22Rv1 (cell line): ENCODE measurements around the gene TYW1.

Experiments
- ZFX ChIP-seq: fragments of 450-650 bp; IDR thresholded peaks from 2 replicates; pipeline ENCODE4 v1.6.1; 2017; ENCODE audit warnings: antibody characterized with exemption, borderline replicate concordance
- TF ChIP-seq, protein P1 (sequence below): fragments of 450-650 bp; IDR thresholded peaks from 2 replicates; pipeline ENCODE4 v1.5.1; 2017; ENCODE audit warnings: mild to moderate bottlenecking

DNA sequence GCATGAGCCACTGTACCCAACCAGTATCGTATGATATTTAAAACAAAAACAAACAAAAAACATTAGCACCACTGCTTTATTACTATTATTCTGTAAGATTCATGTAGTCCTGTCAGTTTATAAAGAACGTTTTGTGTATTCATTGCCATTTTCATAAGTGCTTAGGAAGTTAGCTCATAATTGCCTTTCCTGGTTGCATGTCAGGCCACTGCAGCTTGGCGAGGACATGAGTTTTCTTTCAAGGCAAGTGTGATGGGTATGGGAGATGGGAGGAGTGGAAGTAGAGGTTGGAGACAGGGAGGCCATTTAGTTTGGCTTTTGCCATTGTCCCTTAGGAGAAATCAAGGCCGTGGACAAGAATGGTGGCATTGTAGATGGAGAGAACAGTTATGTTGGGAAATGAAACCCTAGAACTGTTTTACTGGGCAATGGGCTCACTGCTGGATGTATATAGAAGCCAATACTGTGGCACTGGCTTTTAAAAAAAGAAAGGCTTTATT lies 48.9 kb downstream of the TYW1 start:
- TF ChIP-seq, protein P1, sequence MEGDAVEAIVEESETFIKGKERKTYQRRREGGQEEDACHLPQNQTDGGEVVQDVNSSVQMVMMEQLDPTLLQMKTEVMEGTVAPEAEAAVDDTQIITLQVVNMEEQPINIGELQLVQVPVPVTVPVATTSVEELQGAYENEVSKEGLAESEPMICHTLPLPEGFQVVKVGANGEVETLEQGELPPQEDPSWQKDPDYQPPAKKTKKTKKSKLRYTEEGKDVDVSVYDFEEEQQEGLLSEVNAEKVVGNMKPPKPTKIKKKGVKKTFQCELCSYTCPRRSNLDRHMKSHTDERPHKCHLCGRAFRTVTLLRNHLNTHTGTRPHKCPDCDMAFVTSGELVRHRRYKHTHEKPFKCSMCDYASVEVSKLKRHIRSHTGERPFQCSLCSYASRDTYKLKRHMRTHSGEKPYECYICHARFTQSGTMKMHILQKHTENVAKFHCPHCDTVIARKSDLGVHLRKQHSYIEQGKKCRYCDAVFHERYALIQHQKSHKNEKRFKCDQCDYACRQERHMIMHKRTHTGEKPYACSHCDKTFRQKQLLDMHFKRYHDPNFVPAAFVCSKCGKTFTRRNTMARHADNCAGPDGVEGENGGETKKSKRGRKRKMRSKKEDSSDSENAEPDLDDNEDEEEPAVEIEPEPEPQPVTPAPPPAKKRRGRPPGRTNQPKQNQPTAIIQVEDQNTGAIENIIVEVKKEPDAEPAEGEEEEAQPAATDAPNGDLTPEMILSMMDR, result no peak
- TF ChIP-seq ZFX, result no peak
